Endodermal cell (in vitro differentiated cells): Measurements from ENCODE around the gene TRMT61A. TPM values are rescaled to one million over a fixed set of nuclear protein-coding genes. Genes with fewer than 3 reads are reported as not detected.
A peak's percentile ranks its signal among the peaks of the same experiment; 100 is the strongest.

Experiments
- DNase-seq: peaks from one replicate; pipeline ENCODE4 v3.0.0-alpha.2; 2017
- H3K27ac ChIP-seq: 2 replicates; pipeline ENCODE4 v1.5.1; 2013; ENCODE audit warnings: mild to moderate bottlenecking, low read depth, low read length, moderate library complexity
- H3K27me3 ChIP-seq: 2 replicates; pipeline ENCODE4 v1.6.1; 2013; ENCODE audit warnings: mild to moderate bottlenecking, low read length, moderate library complexity; ENCODE audit not compliant: insufficient read depth, control insufficient read depth, poor library complexity, severe bottlenecking
- H3K36me3 ChIP-seq: 2 replicates; pipeline ENCODE4 v1.7.0; 2013; ENCODE audit warnings: mild to moderate bottlenecking, low read length, moderate library complexity; ENCODE audit not compliant: control insufficient read depth, insufficient read depth
- H3K4me1 ChIP-seq: one replicate; pipeline ENCODE4 v1.7.0; 2013; ENCODE audit warnings: low read length; ENCODE audit not compliant: control insufficient read depth, insufficient read depth
- H3K4me3 ChIP-seq: 2 replicates; pipeline ENCODE4 v1.5.1; 2013; ENCODE audit warnings: mild to moderate bottlenecking, low read length, moderate library complexity
- H3K9ac ChIP-seq: 2 replicates; pipeline ENCODE4 v1.6.1; 2013; ENCODE audit warnings: mild to moderate bottlenecking, low read length, moderate library complexity; ENCODE audit not compliant: poor library complexity, severe bottlenecking; ENCODE audit errors: extremely low read depth
- H3K9me3 ChIP-seq: 2 replicates; pipeline ENCODE4 v1.6.1; 2013; ENCODE audit warnings: mild to moderate bottlenecking, low read length, moderate library complexity; ENCODE audit not compliant: control insufficient read depth
- H3K27ac Mint-ChIP-seq: 2 replicates; pipeline ENCODE4 v1.8.0; 2020; ENCODE audit warnings: mixed read lengths
- H3K27me3 Mint-ChIP-seq: 2 replicates; pipeline ENCODE4 v1.8.0; 2021; ENCODE audit warnings: mild to moderate bottlenecking, mixed read lengths; ENCODE audit not compliant: insufficient read depth
- H3K36me3 Mint-ChIP-seq: 2 replicates; pipeline ENCODE4 v1.8.0; 2020; ENCODE audit warnings: low read depth, mixed read lengths
- H3K4me1 Mint-ChIP-seq: 2 replicates; pipeline ENCODE4 v1.8.0; 2020; ENCODE audit warnings: mixed read lengths
- H3K4me3 Mint-ChIP-seq: 2 replicates; pipeline ENCODE4 v1.8.0; 2020; ENCODE audit warnings: mild to moderate bottlenecking, moderate library complexity, mixed read lengths
- H3K9me3 Mint-ChIP-seq: 2 replicates; pipeline ENCODE4 v1.8.0; 2020; ENCODE audit warnings: mild to moderate bottlenecking, mixed read lengths
- CTCF ChIP-seq: fragments of 200-600 bp; sonication (generic); conservative IDR thresholded peaks from 2 replicates; pipeline ENCODE4 v1.5.0; 2021; ENCODE audit warnings: antibody characterized with exemption, mild to moderate bottlenecking
- WGBS, 2 experiments: methylation state at CpG; one replicate each; pipeline versions ENCODE4 v1.1.5 to v1.1.7; 2013; ENCODE audit warnings: missing lambda C conversion rate in 2 of 2, mixed read lengths in 1 of 2; ENCODE audit not compliant: insufficient coverage in 1 of 2, insufficient read length in 1 of 2; 5-methylcytosine and 5-hydroxymethylcytosine counted together
- total RNA-seq, 2 donors: library from RNA; stranded (reverse); fragmentation: NEBNext Ultra II Directional in 1 of 2; extraction: Animal tissue kit (Norgen Biotek cat#: 25700) in 1 of 2; gene quantifications; 2 replicates in 1 of 2; 3 replicates in 1 of 2; pipeline ENCODE4 v1.2.1, GENCODE V29; 2021

Gene TRMT61A
- total RNA-seq, 2 donors from 2014 or later: 7.4 to 7.9 TPM

- no peak overlapping the region for H3K9ac ChIP-seq
- H3K4me3 ChIP-seq: no peak overlapping the region
- WGBS, 2 experiments: 93 to 94% methylated on average over 6 to 18 of the region's 18 CpGs
- no peaks in the 10 kb centered on the region for H3K9me3 ChIP-seq
- Mint-ChIP-seq H3K27me3 (no peaks in the 10 kb centered on the region), H3K4me1 (peaks cover 2% of the 10 kb centered on the region), H3K9me3 (no peaks in the 10 kb centered on the region), H3K36me3 (peaks cover 3% of the 10 kb centered on the region), H3K27ac (peak overlapping the region; percentile 55), H3K4me3 (no peak overlapping the region)
- no peak for TF ChIP-seq CTCF
- no peaks in the 10 kb centered on the region for H3K4me1 ChIP-seq
- no peak for DNase-seq
- no peaks in the 10 kb centered on the region for H3K27me3 ChIP-seq
- H3K36me3 ChIP-seq: no peaks in the 10 kb centered on the region
- no peak overlapping the region for H3K27ac ChIP-seq
These were observed 23.2 kb downstream of the TRMT61A start for GRCh38 chr14:103552011-103552845.

GRCh38 chr14:103552846-103553210, 23.8 kb downstream of the TRMT61A start:
- no peak overlapping the region for H3K4me3 Mint-ChIP-seq
- no peak for DNase-seq
- no peak overlapping the region for H3K27ac Mint-ChIP-seq
- TF ChIP-seq CTCF: no peak
- no peak overlapping the region for H3K9ac ChIP-seq
- H3K27ac ChIP-seq: no peak overlapping the region
- no peaks in the 10 kb centered on the region for H3K27me3 Mint-ChIP-seq
- peaks cover under 1% of the 10 kb centered on the region for H3K36me3 ChIP-seq
- no peaks in the 10 kb centered on the region for H3K4me1 ChIP-seq
- H3K4me3 ChIP-seq: no peak overlapping the region
- H3K9me3 ChIP-seq: no peaks in the 10 kb centered on the region
- WGBS, 2 experiments: 95 to 97% methylated on average over 11 of the region's 11 CpGs
- H3K27me3 ChIP-seq: no peaks in the 10 kb centered on the region
- peaks cover 2% of the 10 kb centered on the region for H3K4me1 Mint-ChIP-seq
- H3K36me3 Mint-ChIP-seq: peaks cover 7% of the 10 kb centered on the region
- no peaks in the 10 kb centered on the region for H3K9me3 Mint-ChIP-seq

- no peak for TF ChIP-seq CTCF
- WGBS, 2 experiments: 94 to 98% methylated on average over 7 to 15 of the region's 15 CpGs
- Histone ChIP-seq H3K9ac (no peak overlapping the region), H3K9me3 (no peaks in the 10 kb centered on the region), H3K4me1 (no peaks in the 10 kb centered on the region), H3K27me3 (no peaks in the 10 kb centered on the region), H3K36me3 (peaks cover 29% of the 10 kb centered on the region), H3K4me3 (no peak overlapping the region), H3K27ac (no peak overlapping the region)
- DNase-seq: no peak
- H3K9me3 Mint-ChIP-seq: no peaks in the 10 kb centered on the region
- no peak overlapping the region for H3K4me3 Mint-ChIP-seq
- peak overlapping the region; percentile 63 for H3K27ac Mint-ChIP-seq
- peaks cover 25% of the 10 kb centered on the region for H3K36me3 Mint-ChIP-seq
- no peaks in the 10 kb centered on the region for H3K27me3 Mint-ChIP-seq
- H3K4me1 Mint-ChIP-seq: peaks cover 2% of the 10 kb centered on the region
These were observed 26.8 kb downstream of the TRMT61A start for GRCh38 chr14:103555559-103556337.
